ENCODE data around the gene DCAF11.

DNA sequence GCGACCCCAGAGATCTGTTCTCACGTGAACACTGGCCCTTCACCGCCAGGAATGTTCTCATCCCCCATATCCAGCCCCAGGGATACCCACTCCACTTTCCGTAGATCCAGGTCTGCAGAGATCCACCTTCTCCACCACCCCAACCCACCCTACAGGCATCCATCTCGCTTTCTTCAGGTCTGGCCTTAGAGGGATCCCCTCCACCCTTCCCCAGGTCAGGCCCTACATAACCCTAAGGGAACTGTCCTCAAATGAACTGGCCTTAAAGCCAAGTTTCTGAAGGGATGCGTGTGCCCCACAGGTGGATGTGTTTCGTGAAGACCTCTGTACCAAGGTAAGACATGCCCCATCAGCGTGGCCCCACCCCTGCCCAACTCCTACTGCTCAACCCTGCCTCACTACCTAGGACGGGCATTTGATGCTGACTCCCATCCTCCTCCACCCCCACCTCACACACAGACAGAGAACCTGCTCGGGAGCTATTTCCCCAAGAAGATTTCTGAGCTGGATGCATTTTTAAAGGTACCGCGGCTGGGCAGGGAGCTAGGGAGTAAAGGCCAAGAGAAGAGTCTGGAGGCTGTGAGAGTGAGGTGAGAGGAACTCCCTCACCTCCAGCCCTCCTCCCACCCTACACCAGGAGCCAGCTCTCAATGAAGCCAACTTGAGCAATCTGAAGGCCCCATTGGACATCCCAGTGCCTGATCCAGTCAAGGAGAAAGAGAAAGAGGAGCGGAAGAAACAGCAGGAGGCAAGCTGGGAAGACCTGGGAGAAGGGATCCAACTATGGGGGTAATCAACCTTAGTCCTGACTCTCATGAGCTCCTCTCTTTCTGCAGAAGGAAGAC lies 22.3 kb downstream of the DCAF11 start:
- TF ChIP-seq, protein P1, sequence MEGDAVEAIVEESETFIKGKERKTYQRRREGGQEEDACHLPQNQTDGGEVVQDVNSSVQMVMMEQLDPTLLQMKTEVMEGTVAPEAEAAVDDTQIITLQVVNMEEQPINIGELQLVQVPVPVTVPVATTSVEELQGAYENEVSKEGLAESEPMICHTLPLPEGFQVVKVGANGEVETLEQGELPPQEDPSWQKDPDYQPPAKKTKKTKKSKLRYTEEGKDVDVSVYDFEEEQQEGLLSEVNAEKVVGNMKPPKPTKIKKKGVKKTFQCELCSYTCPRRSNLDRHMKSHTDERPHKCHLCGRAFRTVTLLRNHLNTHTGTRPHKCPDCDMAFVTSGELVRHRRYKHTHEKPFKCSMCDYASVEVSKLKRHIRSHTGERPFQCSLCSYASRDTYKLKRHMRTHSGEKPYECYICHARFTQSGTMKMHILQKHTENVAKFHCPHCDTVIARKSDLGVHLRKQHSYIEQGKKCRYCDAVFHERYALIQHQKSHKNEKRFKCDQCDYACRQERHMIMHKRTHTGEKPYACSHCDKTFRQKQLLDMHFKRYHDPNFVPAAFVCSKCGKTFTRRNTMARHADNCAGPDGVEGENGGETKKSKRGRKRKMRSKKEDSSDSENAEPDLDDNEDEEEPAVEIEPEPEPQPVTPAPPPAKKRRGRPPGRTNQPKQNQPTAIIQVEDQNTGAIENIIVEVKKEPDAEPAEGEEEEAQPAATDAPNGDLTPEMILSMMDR (IDR thresholded peaks at IDR 0.05), result no peak
- TF ChIP-seq POLR2A (IDR thresholded peaks at IDR 0.05), result no peak
- no peak for TF ChIP-seq POLR2AphosphoS5 (IDR thresholded peaks at IDR 0.05; ENCODE audit: insufficient read depth in 1 of 2, low read depth in 1 of 2)

Data from vagina (tissue), 2 donors.